Vagina (tissue), 2 donors: ENCODE measurements around the gene SNAP29.

Experiments
- CTCF ChIP-seq, 3 experiments: fragments of 450-650 bp in 2 of 3; fragments of 200-600 bp in 1 of 3; sonication (generic) in 1 of 3; IDR thresholded peaks; one replicate each; pipeline ENCODE4 v1.5.1; 2017 to 2019; ENCODE audit warnings: antibody characterized with exemption in 3 of 3, mild to moderate bottlenecking in 2 of 3, moderate library complexity in 2 of 3
- POLR2A ChIP-seq, 2 donors: fragments of 450-650 bp; IDR thresholded peaks; one replicate each; pipeline ENCODE4 v1.6.1; 2017; ENCODE audit warnings: antibody characterized with exemption in 2 of 2, mild to moderate bottlenecking in 2 of 2, moderate library complexity in 2 of 2
- POLR2AphosphoS5 ChIP-seq, 2 donors: sonication (generic); formaldehyde crosslinking; IDR thresholded peaks; one replicate each; pipeline ENCODE4 v1.9.0; 2017; ENCODE audit warnings: antibody characterized with exemption in 2 of 2, mild to moderate bottlenecking in 2 of 2, low read depth in 1 of 2; ENCODE audit not compliant: insufficient read depth in 1 of 2

- TF ChIP-seq CTCF (IDR thresholded peaks at IDR 0.05) (no peak), POLR2AphosphoS5 (IDR thresholded peaks at IDR 0.05; ENCODE audit: insufficient read depth in 1 of 2, low read depth in 1 of 2) (no peak), POLR2A (IDR thresholded peaks at IDR 0.05) (no peak)
These were observed 24.6 kb upstream of the SNAP29 start for GRCh38 chr22:20834206-20834605.
